GM19328 (cell line): Measurements from ENCODE around the gene LYPD6B.

Source experiments
- ATAC-seq: cut with Tn5 transposase; IDR thresholded peaks from one replicate; pipeline ENCODE4 v1.9.1; 2021; ENCODE audit warnings: mild to moderate bottlenecking, moderate library complexity; ENCODE audit not compliant: unreplicated experiment

Gene LYPD6B

DNA sequence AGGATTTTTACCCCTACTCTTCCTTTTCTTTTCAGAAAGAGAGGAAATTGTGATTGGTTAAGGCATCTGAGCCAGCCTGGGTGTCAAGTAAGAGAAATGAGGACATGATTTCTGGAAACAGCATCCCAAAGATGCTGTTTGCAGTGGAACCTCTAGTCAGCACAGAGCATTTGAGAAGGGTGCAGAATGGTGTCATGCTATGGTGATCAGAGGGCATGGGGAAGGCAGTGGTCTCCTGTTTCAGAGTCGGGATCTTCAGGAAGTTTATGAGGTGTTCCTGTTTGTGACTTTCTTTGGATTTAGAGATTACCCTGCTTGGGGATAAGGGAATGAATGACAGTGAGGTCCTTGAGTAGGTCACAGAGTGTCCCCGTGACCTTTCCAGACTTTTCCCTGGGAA is 117.5 kb downstream of the LYPD6B start:
- ATAC-seq = no peak

DNA sequence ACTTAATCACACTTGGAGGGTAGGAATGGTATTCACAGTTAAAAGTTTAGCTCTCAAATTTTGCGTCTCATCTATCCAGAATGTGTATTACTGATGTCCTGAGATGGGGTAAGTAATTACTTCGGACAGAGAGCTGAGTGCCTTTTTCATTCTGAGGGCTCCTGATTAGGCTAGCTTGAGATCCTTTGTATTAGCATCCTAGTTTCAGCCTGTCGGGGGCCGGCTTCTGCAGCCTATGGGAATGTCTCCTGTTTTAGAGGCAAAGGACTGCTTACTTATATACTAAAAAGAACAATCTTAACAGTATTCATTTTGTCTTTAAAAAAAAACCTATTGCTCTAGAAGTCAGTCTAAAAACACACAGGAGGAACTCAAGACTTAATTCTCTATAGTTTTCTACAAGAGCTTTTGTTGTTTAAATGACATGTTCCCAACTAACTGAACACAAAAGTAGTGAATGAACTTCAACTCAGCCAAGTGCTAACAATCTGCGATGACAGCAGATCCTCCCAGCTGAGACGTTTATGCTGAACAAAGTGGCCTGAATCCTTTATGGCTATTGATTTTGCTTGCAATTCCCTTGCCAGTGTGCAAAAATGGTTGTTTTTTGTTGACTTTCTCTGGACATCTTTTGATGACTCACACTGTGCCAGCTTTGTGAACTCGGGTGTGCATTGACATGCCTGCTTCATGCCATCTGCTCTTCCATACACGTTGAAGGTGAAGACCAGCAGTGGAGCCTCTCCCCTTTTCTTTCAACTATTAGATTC is 118.7 kb downstream of the LYPD6B start:
- no peak for ATAC-seq

DNA sequence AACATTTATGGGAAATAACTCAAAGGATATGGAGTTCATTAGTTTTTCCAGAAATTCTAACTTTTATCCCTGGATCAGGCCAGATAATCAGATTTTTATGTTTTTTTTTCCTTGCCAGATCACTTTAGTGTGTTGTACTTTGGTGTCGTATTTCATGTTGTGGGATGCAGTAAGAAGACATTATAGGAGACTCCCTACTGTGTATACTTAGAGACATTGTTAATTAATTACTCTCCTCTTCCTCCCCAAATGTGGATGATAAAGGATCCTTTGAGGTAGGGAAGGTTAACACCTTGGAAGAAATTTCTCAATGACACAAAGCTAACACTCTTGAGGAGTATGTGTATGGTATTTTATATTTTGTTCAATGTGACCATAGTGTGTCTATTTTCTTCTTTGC is 120.5 kb downstream of the LYPD6B start:
- no peak for ATAC-seq

- ATAC-seq = no peak
Measured at GRCh38 chr2:149160195-149160594, 121.7 kb downstream of the LYPD6B start.

GRCh38 chr2:149160701-149161217 is 122.3 kb downstream of the LYPD6B start:
- ATAC-seq = peak; percentile 98

DNA sequence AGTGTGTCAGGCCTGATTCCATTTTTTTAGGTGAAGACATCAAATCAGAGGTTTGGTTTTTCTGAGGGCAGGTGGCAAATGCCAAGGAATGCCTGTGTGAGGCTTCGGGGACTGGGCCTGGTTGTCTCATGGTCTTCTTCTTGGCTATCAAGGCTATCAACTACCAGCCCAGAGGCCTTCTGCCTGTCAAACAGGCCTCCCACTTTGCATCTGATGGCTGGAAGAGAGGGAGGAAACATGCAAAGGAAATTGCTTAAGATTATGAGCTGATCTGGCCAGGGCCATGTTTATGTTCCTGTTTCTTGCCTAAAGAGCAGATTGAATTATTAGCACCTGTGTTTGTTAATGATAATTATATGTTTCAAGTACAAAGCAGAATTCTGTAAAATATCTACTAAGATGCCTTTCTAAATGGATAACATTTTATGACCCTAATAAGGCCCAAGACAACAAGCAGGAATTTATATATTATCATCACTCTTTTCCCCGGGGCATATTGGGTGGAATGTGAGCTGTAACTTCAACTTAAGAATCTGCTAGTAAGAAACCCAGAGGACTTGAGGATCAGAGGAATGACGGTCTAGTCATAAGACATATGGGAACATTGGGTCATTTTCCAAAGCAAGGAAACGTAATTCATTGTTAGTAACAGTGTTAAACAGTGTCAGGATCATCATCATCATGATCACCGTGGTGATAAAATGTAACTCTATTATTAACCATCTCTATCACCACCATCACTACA is 123.2 kb downstream of the LYPD6B start:
- ATAC-seq = no peak

DNA sequence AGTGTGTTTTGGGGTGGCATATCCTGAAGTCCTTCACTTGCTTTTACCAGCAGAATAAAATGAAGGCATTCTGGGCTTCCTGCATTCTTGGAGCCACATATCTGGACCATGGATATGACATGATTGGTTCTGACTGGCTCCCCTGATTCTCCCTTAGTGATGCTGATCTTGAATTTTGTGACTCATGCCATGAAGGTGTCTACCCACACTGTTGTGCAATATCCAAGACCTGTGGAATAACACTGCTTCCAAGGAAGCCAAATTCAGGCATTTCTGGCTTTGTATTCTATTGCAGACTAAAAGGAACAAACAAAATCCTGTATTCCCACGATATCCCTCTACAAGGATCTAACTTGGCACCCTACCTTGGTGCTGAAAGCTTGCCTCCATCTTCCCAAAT is 125.8 kb downstream of the LYPD6B start:
- ATAC-seq = no peak

DNA sequence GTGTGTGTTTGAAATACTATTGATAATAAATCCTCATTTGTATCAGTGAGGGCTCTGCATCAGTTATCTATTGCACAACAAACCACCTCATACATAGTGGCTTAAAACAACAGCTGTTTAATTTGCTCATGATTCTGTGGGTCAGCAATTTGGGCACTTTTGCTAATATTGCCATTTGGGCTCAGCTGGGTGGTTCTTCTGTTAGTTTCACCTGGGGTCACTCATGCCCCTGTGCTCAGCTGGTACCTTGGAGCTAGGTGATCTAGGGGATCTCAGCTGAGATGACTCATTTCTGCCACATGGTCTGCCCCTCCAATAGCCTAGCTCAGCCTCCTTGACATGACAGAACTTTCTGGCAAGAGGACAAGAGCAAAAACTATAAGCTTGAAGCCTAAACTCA is 126.3 kb downstream of the LYPD6B start:
- no peak for ATAC-seq

DNA sequence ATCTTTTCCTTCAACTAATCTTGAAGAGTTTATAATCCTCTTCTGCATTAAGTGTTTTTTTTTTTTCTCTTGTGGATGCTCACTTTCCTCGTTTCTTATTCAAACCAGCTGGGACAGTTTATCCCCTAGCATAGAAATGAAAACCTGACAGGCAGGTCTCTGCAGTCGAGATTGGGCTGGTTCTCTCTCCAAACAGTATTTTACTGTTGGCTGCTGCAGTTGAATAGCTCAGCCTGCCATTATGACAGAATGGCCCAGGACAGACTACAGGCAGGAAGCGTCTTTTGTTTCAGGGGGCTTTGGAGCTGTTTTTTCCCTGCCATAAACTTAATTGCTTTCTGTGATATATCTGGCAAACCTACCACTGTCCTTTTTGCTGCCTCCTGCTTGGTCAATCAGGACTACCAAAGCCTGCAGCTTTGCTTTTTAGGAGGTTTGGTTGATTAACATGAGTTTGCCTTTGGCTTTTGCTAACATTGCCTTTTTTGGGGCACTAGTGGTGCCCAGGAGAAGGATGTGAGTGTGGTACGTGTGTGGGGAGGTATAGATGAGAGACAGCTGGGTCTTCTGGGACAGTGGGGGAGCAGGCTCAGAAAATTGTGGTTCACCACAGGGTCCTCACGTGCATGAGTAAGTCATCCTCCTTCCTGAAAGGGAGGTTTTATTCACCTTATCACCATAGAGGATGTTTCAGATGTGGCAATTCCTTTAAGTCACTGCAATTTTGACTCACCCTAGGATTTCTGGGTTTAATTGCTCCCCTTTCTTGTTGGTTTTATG is 128.7 kb downstream of the LYPD6B start:
- ATAC-seq = no peak

DNA sequence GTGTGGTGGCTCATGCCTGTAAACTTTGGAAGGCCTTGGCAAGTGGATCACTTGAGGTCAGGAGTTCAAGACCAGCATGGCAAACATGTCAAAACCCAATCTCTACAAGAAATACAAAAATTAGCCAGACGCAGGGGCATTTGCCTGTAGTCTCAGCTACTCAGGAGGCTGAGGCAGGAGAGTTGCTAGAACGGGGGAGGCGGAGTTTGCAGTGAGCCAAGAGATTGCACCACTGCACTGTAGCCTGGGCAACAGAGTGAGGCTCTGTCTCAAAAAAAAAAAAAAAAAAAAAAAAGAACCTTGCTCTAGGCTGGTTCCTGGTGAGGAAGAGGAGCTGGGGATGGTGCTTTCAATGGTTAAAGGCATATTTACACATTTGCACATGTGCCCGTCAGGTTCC is 129.4 kb downstream of the LYPD6B start:
- ATAC-seq = no peak

DNA sequence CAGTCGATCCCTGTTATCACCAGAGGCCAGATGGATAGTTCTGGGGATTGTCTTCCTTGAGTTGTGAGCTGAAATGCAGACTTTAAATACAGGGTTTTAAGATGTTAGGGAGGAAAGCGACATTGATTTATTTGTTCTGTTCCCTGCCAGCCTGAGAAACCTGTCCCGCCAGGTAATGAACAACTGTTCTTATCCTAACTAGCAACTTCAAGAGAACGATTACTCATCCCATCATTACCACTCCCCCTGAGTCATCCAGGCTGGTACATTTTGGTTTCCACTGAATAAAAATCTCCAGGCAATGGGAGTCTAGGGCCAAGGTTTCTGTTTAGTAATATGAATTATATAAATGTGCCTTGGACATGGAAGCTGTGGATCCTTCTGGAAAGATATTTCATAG is 131.2 kb downstream of the LYPD6B start:
- no peak for ATAC-seq

GRCh38 chr2:149170156-149170555 is 131.7 kb downstream of the LYPD6B start:
- ATAC-seq = no peak

- no peak for ATAC-seq
Measured at GRCh38 chr2:149170911-149171310, 132.4 kb downstream of the LYPD6B start.

DNA sequence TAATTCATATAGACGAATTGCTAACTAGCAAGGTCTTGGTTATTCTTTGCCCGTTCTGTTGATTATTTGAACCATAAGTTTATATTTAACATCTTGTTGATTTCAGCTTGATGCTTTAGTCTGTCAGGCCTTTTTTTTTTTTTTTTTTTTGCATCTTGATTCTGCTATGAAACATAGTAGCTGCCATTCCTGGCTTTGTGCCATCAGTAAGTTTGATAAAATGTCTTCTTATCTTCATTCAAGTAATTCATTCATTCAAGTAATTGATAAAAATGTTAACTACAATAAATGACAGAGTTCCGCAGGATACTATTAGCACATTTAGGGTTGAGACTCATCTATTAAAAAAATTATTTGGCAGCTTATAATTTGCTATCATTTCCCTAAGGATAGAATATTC is 134.7 kb downstream of the LYPD6B start:
- no peak for ATAC-seq

DNA sequence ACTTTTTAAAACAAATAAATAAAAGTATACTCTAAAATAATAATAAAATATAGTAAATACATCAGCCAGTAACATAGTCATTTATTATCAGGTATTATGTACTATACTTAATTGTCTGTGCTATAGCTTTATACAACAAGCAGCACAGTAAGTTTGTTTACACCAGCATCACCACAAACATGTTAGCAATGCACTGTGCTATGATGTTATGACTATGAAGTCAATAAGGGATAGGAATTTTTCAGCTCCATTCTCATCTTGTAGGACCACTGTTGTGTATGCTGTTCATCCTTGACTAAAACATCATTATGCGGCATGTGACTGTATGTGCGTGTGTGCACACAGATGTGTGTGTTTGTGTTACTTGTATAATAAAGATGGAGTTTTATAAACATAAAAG is 137.5 kb downstream of the LYPD6B start:
- no peak for ATAC-seq

DNA sequence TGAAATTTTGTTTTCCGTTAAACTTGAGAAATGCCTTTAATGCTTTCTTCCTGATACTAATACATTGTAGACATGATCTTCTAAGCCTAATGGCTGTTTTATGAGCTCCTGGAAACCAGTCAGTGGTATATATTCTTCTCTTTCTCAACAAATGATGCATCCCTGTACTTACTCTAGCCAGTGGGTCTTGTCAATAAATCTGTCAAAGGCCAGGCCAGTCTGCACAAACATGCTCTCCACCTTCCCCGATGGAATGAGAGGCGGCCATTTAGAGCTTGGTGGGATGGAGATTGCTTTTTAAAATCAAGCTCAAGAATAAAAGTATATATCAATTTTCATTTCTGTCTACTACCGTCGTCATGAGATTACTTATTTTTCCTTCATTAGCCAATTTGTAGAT is 140.1 kb downstream of the LYPD6B start:
- no peak for ATAC-seq

- ATAC-seq = no peak
Measured at GRCh38 chr2:149180226-149180875, 141.9 kb downstream of the LYPD6B start.

DNA sequence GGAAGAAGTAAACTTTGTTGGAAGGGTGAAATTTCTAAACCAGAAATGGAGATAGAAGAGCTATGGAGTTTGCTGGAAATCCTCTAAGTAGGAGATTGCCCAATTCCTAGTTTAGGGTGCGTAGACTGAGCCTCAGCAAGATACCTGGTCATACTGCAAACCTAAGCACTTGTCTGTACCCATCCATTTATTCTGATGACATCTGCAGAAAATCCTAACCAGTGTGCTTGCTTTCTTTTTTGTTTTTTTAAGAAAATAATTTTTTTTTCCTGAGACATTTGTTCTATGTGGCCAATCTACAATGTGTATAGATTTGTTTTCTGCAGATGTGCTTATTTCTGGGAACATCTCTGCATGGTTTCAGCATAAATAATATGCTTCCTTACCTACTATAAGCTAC is 144.7 kb downstream of the LYPD6B start:
- no peak for ATAC-seq

DNA sequence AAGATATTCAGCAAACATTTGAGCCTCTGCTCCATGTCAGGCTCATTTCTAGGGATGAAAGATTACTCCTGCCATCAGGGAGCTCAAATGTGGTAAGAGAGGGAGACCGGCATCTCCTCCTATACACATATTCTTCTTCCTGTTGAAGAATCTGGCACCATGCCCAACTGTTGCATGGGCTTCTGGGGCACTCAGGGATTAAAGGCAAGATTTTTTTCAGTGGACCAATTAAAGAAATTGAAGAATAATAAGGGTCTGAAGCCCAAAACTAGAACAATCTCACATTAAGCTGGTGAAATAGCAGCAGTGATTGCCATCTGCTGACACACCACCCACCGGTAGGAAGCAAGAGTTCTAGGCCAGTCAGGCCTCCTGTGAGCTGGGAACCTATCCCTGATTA is 146.5 kb downstream of the LYPD6B start:
- ATAC-seq = no peak

GRCh38 chr2:149185942-149186490 is 147.5 kb downstream of the LYPD6B start:
- ATAC-seq = no peak

- no peak for ATAC-seq
Measured at GRCh38 chr2:149187057-149187456, 148.6 kb downstream of the LYPD6B start.
